Tibial nerve (tissue), 3 donors: ENCODE measurements around the gene MATN4.

Experiments used
- CTCF ChIP-seq, 5 experiments: fragments of 200-600 bp in 3 of 5; fragments of 450-650 bp in 2 of 5; sonication (generic) in 3 of 5; IDR thresholded peaks; one replicate each; pipeline ENCODE4 v1.5.1; 2016 to 2019; ENCODE audit warnings: antibody characterized with exemption in 5 of 5, mild to moderate bottlenecking in 3 of 5, moderate library complexity in 2 of 5
- POLR2A ChIP-seq, 2 donors: fragments of 450-650 bp; IDR thresholded peaks; one replicate each; pipeline ENCODE4 v1.6.1; 2017; ENCODE audit warnings: antibody characterized with exemption in 2 of 2, mild to moderate bottlenecking in 2 of 2, moderate library complexity in 2 of 2

GRCh38 chr20:45269754-45270270 is 38.3 kb downstream of the MATN4 start:
- TF ChIP-seq CTCF (IDR thresholded peaks at IDR 0.05), result no peak
- no peak for TF ChIP-seq POLR2A (IDR thresholded peaks at IDR 0.05)
